Measurements from ENCODE around the gene THUMPD2.

Gene THUMPD2

GRCh38 chr2:39757156-39757555, 21.9 kb downstream of the THUMPD2 start:
- WGBS (ENCODE audit: extremely low coverage, insufficient coverage, insufficient read length) = no CpG with 5 or more reads among the region's 4 CpGs
- Histone ChIP-seq H3K4ac (ENCODE audit: low read depth, low read length) (no peak overlapping the region), H3K4me1 (ENCODE audit: control insufficient read depth in 1 of 2, insufficient read depth in 2 of 2, low read length in 2 of 2) (no peaks in the 10 kb centered on the region), H2AFZ (ENCODE audit: insufficient read depth, low read length, poor library complexity) (no peak overlapping the region), H3K36me3 (ENCODE audit: control insufficient read depth in 1 of 2, insufficient read depth in 2 of 2, low read length in 2 of 2) (peaks cover 5 to 12% of the 10 kb centered on the region in 2 experiments), H3K27me3 (ENCODE audit: insufficient read depth, low read length) (no peaks in the 10 kb centered on the region), H2BK5ac (ENCODE audit: low read depth, low read length, poor library complexity) (no peak overlapping the region), H3K23ac (ENCODE audit: low read length) (no peak overlapping the region), H3K9me3 (ENCODE audit: insufficient read depth, low read depth, low read length) (no peaks in the 10 kb centered on the region), H3K4me2 (ENCODE audit: low read length) (no peak overlapping the region), H3K18ac (ENCODE audit: low read length) (no peak overlapping the region), H4K8ac (ENCODE audit: low read depth, low read length) (no peak overlapping the region), H2BK12ac (ENCODE audit: low read length) (no peak overlapping the region), H3K79me1 (ENCODE audit: low read length) (no peaks in the 10 kb centered on the region), H3K14ac (ENCODE audit: low read length) (no peak overlapping the region), H3K9ac (ENCODE audit: low read length) (no peak overlapping the region), H2AK5ac (ENCODE audit: low read length) (no peak overlapping the region), H4K12ac (ENCODE audit: low read depth, low read length) (no peak overlapping the region), H4K91ac (ENCODE audit: low read depth, low read length) (no peak overlapping the region), H3K27ac (ENCODE audit: low read depth, low read length) (no peak overlapping the region), H3K4me3 (ENCODE audit: low read depth, low read length) (no peak overlapping the region), H2BK120ac (ENCODE audit: insufficient read depth, low read length, poor library complexity) (no peak overlapping the region), H3K79me2 (ENCODE audit: control insufficient read depth, insufficient read depth, low read length, poor library complexity) (no peaks in the 10 kb centered on the region)
- no peak for DNase-seq

GRCh38 chr2:39755466-39755865, 23.6 kb downstream of the THUMPD2 start:
- Histone ChIP-seq H2BK12ac (ENCODE audit: low read length) (no peak overlapping the region), H3K79me2 (ENCODE audit: control insufficient read depth, insufficient read depth, low read length, poor library complexity) (no peaks in the 10 kb centered on the region), H4K12ac (ENCODE audit: low read depth, low read length) (no peak overlapping the region), H2AK5ac (ENCODE audit: low read length) (no peak overlapping the region), H3K27me3 (ENCODE audit: insufficient read depth, low read length) (no peaks in the 10 kb centered on the region), H3K18ac (ENCODE audit: low read length) (no peak overlapping the region), H3K27ac (ENCODE audit: low read depth, low read length) (no peak overlapping the region), H3K4me1 (ENCODE audit: control insufficient read depth in 1 of 2, insufficient read depth in 2 of 2, low read length in 2 of 2) (no peaks in the 10 kb centered on the region), H2AFZ (ENCODE audit: insufficient read depth, low read length, poor library complexity) (no peak overlapping the region), H3K36me3 (ENCODE audit: control insufficient read depth in 1 of 2, insufficient read depth in 2 of 2, low read length in 2 of 2) (peaks cover 7 to 15% of the 10 kb centered on the region in 2 experiments), H3K9me3 (ENCODE audit: insufficient read depth, low read depth, low read length) (no peaks in the 10 kb centered on the region), H3K4me2 (ENCODE audit: low read length) (no peak overlapping the region), H3K14ac (ENCODE audit: low read length) (no peak overlapping the region), H3K79me1 (ENCODE audit: low read length) (no peaks in the 10 kb centered on the region), H3K4ac (ENCODE audit: low read depth, low read length) (no peak overlapping the region), H3K9ac (ENCODE audit: low read length) (no peak overlapping the region), H2BK5ac (ENCODE audit: low read depth, low read length, poor library complexity) (no peak overlapping the region), H4K91ac (ENCODE audit: low read depth, low read length) (no peak overlapping the region), H3K23ac (ENCODE audit: low read length) (no peak overlapping the region), H3K4me3 (ENCODE audit: low read depth, low read length) (no peak overlapping the region), H4K8ac (ENCODE audit: low read depth, low read length) (no peak overlapping the region), H2BK120ac (ENCODE audit: insufficient read depth, low read length, poor library complexity) (no peak overlapping the region)
- DNase-seq = no peak
- no CpG with 5 or more reads among the region's 1 CpG for WGBS (ENCODE audit: extremely low coverage, insufficient coverage, insufficient read length)

GRCh38 chr2:39743269-39743776, 35.7 kb downstream of the THUMPD2 start:
- H3K79me2 ChIP-seq (ENCODE audit: control insufficient read depth, insufficient read depth, low read length, poor library complexity) = no peaks in the 10 kb centered on the region
- no peaks in the 10 kb centered on the region for H3K79me1 ChIP-seq (ENCODE audit: low read length)
- H3K9ac ChIP-seq (ENCODE audit: low read length) = no peak overlapping the region
- no peak overlapping the region for H3K27ac ChIP-seq (ENCODE audit: low read depth, low read length)
- H4K8ac ChIP-seq (ENCODE audit: low read depth, low read length) = no peak overlapping the region
- H4K91ac ChIP-seq (ENCODE audit: low read depth, low read length) = no peak overlapping the region
- no peak overlapping the region for H2BK12ac ChIP-seq (ENCODE audit: low read length)
- H3K4me3 ChIP-seq (ENCODE audit: low read depth, low read length) = no peak overlapping the region
- H3K4me2 ChIP-seq (ENCODE audit: low read length) = no peak overlapping the region
- peak in 1 of 2 donors; percentile 34 for DNase-seq
- H4K12ac ChIP-seq (ENCODE audit: low read depth, low read length) = no peak overlapping the region
- no peak overlapping the region for H3K4ac ChIP-seq (ENCODE audit: low read depth, low read length)
- no peak overlapping the region for H2BK5ac ChIP-seq (ENCODE audit: low read depth, low read length, poor library complexity)
- H2AK5ac ChIP-seq (ENCODE audit: low read length) = no peak overlapping the region
- H3K14ac ChIP-seq (ENCODE audit: low read length) = no peak overlapping the region
- no peaks in the 10 kb centered on the region for H3K9me3 ChIP-seq (ENCODE audit: insufficient read depth, low read depth, low read length)
- no peak overlapping the region for H2AFZ ChIP-seq (ENCODE audit: insufficient read depth, low read length, poor library complexity)
- no CpG with 5 or more reads among the region's 1 CpG for WGBS (ENCODE audit: extremely low coverage, insufficient coverage, insufficient read length)
- no peaks in the 10 kb centered on the region for H3K27me3 ChIP-seq (ENCODE audit: insufficient read depth, low read length)
- H2BK120ac ChIP-seq (ENCODE audit: insufficient read depth, low read length, poor library complexity) = no peak overlapping the region
- H3K4me1 ChIP-seq (ENCODE audit: control insufficient read depth in 1 of 2, insufficient read depth in 2 of 2, low read length in 2 of 2) = peaks cover 9 to 10% of the 10 kb centered on the region in 2 experiments
- peaks cover 0 to 2% of the 10 kb centered on the region in 2 experiments for H3K36me3 ChIP-seq (ENCODE audit: control insufficient read depth in 1 of 2, insufficient read depth in 2 of 2, low read length in 2 of 2)
- H3K23ac ChIP-seq (ENCODE audit: low read length) = no peak overlapping the region
- H3K18ac ChIP-seq (ENCODE audit: low read length) = no peak overlapping the region

- no peak overlapping the region for H2BK12ac ChIP-seq (ENCODE audit: low read length)
- no peak overlapping the region for H3K14ac ChIP-seq (ENCODE audit: low read length)
- peaks cover 0 to 2% of the 10 kb centered on the region in 2 experiments for H3K36me3 ChIP-seq (ENCODE audit: control insufficient read depth in 1 of 2, insufficient read depth in 2 of 2, low read length in 2 of 2)
- no CpG with 5 or more reads among the region's 1 CpG for WGBS (ENCODE audit: extremely low coverage, insufficient coverage, insufficient read length)
- H3K9ac ChIP-seq (ENCODE audit: low read length) = no peak overlapping the region
- no peak overlapping the region for H2AFZ ChIP-seq (ENCODE audit: insufficient read depth, low read length, poor library complexity)
- no peak overlapping the region for H4K91ac ChIP-seq (ENCODE audit: low read depth, low read length)
- H3K79me2 ChIP-seq (ENCODE audit: control insufficient read depth, insufficient read depth, low read length, poor library complexity) = no peaks in the 10 kb centered on the region
- DNase-seq = peak in 1 of 2 donors; percentile 57
- no peak overlapping the region for H3K4me2 ChIP-seq (ENCODE audit: low read length)
- H2AK5ac ChIP-seq (ENCODE audit: low read length) = no peak overlapping the region
- H3K27me3 ChIP-seq (ENCODE audit: insufficient read depth, low read length) = no peaks in the 10 kb centered on the region
- H3K4ac ChIP-seq (ENCODE audit: low read depth, low read length) = no peak overlapping the region
- H4K12ac ChIP-seq (ENCODE audit: low read depth, low read length) = no peak overlapping the region
- H3K23ac ChIP-seq (ENCODE audit: low read length) = no peak overlapping the region
- H2BK5ac ChIP-seq (ENCODE audit: low read depth, low read length, poor library complexity) = no peak overlapping the region
- no peak overlapping the region for H3K4me3 ChIP-seq (ENCODE audit: low read depth, low read length)
- H3K18ac ChIP-seq (ENCODE audit: low read length) = no peak overlapping the region
- no peaks in the 10 kb centered on the region for H3K9me3 ChIP-seq (ENCODE audit: insufficient read depth, low read depth, low read length)
- no peak overlapping the region for H2BK120ac ChIP-seq (ENCODE audit: insufficient read depth, low read length, poor library complexity)
- no peak overlapping the region for H3K27ac ChIP-seq (ENCODE audit: low read depth, low read length)
- H3K79me1 ChIP-seq (ENCODE audit: low read length) = no peaks in the 10 kb centered on the region
- H3K4me1 ChIP-seq (ENCODE audit: control insufficient read depth in 1 of 2, insufficient read depth in 2 of 2, low read length in 2 of 2) = peaks cover 12 to 15% of the 10 kb centered on the region in 2 experiments
- no peak overlapping the region for H4K8ac ChIP-seq (ENCODE audit: low read depth, low read length)
Observed at GRCh38 chr2:39741871-39742270, 37.2 kb downstream of the THUMPD2 start.
